ENCODE data around the gene SLC12A2.

SLC12A2 gene

GRCh38 chr5:128083033-128083810, at the start of gene SLC12A2:
Gene SLC12A2 (plus strand): TSS chr5:128083766. CDS start chr5:128083955, 189 bp downstream.
- DNase-seq: peak; percentile 92 to 93

- no peak for DNase-seq
Measured at GRCh38 chr5:128035689-128036088, 47.9 kb upstream of the SLC12A2 start.

- no peak for DNase-seq
Measured at GRCh38 chr5:128036950-128037349, 46.6 kb upstream of the SLC12A2 start.

- DNase-seq: no peak
Measured at GRCh38 chr5:128038643-128039042, 44.9 kb upstream of the SLC12A2 start.

- DNase-seq: no peak
Measured at GRCh38 chr5:128040927-128041326, 42.6 kb upstream of the SLC12A2 start.

GRCh38 chr5:128052780-128053179, 30.8 kb upstream of the SLC12A2 start:
- no peak for DNase-seq

GRCh38 chr5:128053291-128053954, 30.1 kb upstream of the SLC12A2 start:
- DNase-seq: no peak

- DNase-seq: no peak
Measured at GRCh38 chr5:128060644-128061385, 22.8 kb upstream of the SLC12A2 start.

GRCh38 chr5:128062172-128062746, 21.3 kb upstream of the SLC12A2 start:
- no peak for DNase-seq

GRCh38 chr5:128074171-128074570, 9.4 kb upstream of the SLC12A2 start:
- no peak for DNase-seq

GRCh38 chr5:128074953-128075352, 8.6 kb upstream of the SLC12A2 start:
- DNase-seq: no peak

- DNase-seq: no peak
Measured at GRCh38 chr5:128077526-128077925, 6.0 kb upstream of the SLC12A2 start.

GRCh38 chr5:128081111-128081851, 2.3 kb upstream of the SLC12A2 start:
- no peak for DNase-seq

GRCh38 chr5:128082551-128083032, 974 bp upstream of the SLC12A2 start:
- no peak for DNase-seq

- no peak for DNase-seq
Measured at GRCh38 chr5:128083811-128084227, 253 bp downstream of the SLC12A2 start.

- peak; percentile 27 to 49 for DNase-seq
Measured at GRCh38 chr5:128084228-128085167, 932 bp downstream of the SLC12A2 start.

GRCh38 chr5:128085413-128085812, 1.8 kb downstream of the SLC12A2 start:
- no peak for DNase-seq

GRCh38 chr5:128091579-128091978, 8.0 kb downstream of the SLC12A2 start:
- DNase-seq: no peak

GRCh38 chr5:128092144-128092543, 8.6 kb downstream of the SLC12A2 start:
- DNase-seq: no peak

- DNase-seq: no peak
Measured at GRCh38 chr5:128093368-128093767, 9.8 kb downstream of the SLC12A2 start.

- no peak for DNase-seq
Measured at GRCh38 chr5:128097224-128097623, 13.7 kb downstream of the SLC12A2 start.

All from CD4-positive, alpha-beta T cell treated with Interferon alpha-2 for 1 hour (primary cell).